PC-3 (cell line): ENCODE results near the gene DLGAP4.

ENCODE experiments used
- EZH2 ChIP-seq: fragments of 300-600 bp; sonication (generic); IDR thresholded peaks from one replicate; pipeline ENCODE4 v1.6.1; 2017; ENCODE audit warnings: antibody characterized with exemption, mild to moderate bottlenecking, low read length; ENCODE audit not compliant: unreplicated experiment
- EZH2phosphoT487 ChIP-seq: fragments of 300-600 bp; sonication (generic); IDR thresholded peaks from 2 replicates; pipeline ENCODE4 v1.6.1; 2018; ENCODE audit warnings: mild to moderate bottlenecking, antibody characterized with exemption, low read length, borderline replicate concordance
- TF ChIP-seq, protein P1 (sequence below): fragments of 300-600 bp; sonication (generic); conservative IDR thresholded peaks from 2 replicates; pipeline ENCODE4 v1.5.1; 2017; ENCODE audit warnings: antibody characterized with exemption, low read depth, mild to moderate bottlenecking, low read length

DNA sequence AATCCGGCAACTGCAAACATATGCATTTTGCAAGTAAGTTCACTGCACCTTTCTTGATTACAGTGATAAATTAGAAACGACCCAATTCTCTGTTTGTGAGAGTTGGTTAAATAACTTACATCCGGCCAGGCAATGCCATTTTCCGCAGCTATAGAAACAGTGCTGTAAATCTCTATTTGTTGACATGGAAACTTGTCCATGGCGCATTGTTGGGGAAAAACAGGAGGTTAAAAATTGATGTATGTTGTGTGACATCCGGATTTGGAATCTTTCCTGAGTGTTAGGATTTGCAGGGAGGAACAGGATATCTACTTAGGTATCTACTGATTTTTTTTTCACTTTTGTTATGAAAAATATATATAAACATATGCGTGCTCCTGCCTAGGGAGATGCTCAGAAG is 66.5 kb downstream of the DLGAP4 start:
- TF ChIP-seq, protein P1, sequence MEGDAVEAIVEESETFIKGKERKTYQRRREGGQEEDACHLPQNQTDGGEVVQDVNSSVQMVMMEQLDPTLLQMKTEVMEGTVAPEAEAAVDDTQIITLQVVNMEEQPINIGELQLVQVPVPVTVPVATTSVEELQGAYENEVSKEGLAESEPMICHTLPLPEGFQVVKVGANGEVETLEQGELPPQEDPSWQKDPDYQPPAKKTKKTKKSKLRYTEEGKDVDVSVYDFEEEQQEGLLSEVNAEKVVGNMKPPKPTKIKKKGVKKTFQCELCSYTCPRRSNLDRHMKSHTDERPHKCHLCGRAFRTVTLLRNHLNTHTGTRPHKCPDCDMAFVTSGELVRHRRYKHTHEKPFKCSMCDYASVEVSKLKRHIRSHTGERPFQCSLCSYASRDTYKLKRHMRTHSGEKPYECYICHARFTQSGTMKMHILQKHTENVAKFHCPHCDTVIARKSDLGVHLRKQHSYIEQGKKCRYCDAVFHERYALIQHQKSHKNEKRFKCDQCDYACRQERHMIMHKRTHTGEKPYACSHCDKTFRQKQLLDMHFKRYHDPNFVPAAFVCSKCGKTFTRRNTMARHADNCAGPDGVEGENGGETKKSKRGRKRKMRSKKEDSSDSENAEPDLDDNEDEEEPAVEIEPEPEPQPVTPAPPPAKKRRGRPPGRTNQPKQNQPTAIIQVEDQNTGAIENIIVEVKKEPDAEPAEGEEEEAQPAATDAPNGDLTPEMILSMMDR: no peak
- TF ChIP-seq EZH2phosphoT487 (no peak), EZH2 (no peak)
